GM19468 (cell line): ENCODE data around the gene FBXO4.
"Not testable (repeated sequence)": the region's sequence is repeated elsewhere in the genome, so short reads cannot be mapped to it uniquely, and the experiment has no call there.

Experiments
- ATAC-seq: cut with Tn5 transposase; IDR thresholded peaks from one replicate; pipeline ENCODE4 v1.9.1; 2021; ENCODE audit warnings: mild to moderate bottlenecking, moderate library complexity, moderate number of reproducible peaks; ENCODE audit not compliant: unreplicated experiment; ENCODE audit errors: extremely low read depth

The FBXO4 gene

GRCh38 chr5:41921166-41921565 is 3.9 kb upstream of the FBXO4 start:
- ATAC-seq, result no peak

DNA sequence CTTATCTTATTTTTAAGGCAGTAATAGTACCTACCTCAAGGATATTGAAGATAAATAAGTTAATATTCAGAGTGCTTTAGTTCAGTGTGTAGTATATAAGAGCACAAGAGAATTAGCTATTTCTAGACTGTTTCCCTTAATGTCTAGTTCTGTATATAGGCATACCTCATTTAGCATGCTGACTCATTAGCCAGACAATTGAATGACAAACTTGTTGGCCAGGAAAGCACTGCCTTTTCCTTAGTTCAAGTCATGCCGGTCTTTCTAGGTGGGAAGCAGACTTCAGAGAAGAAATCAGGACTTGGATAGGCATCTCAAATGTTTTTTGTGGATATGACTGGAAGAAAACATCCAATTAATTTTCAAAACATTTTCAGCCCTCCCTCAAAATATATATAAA is 3.2 kb upstream of the FBXO4 start:
- no peak for ATAC-seq

DNA sequence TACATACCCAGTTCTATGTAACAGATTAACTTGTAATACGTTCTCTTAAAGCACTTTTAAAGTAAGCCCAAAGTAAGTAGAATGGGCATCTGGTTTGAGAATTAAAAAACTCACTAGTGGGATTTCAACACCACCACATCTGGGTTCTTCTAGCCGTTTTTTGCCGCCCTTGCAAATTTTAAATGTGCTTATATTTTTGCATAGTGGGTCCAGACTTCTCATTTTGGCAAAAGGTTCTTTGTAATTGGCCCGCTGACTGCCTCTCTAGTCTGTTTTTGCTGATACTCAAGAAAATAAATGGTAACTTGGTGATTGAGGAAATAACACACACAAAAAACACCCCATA is 582 bp upstream of the FBXO4 start:
- no peak for ATAC-seq

- ATAC-seq, result no peak
Measured at GRCh38 chr5:41925555-41925951, 472 bp downstream of the FBXO4 start.

DNA sequence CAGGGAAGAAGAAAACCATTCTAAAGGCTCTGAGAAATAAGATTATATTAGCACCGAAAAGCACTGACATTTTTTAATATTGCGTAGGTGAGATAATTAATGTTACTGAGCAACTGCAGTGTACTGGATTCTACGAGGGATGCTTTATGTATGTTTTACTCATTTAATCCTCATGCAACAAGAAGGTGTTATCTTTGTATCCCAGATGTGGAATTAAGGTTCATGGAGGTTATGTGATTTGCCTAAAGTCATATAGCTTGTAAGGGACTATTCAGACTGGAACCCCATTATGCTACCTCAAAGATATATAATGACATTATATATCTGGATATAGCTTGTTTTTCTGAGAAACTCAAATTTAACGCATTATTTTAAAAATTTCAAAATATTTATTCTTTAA is 2.5 kb downstream of the FBXO4 start:
- ATAC-seq, result no peak

DNA sequence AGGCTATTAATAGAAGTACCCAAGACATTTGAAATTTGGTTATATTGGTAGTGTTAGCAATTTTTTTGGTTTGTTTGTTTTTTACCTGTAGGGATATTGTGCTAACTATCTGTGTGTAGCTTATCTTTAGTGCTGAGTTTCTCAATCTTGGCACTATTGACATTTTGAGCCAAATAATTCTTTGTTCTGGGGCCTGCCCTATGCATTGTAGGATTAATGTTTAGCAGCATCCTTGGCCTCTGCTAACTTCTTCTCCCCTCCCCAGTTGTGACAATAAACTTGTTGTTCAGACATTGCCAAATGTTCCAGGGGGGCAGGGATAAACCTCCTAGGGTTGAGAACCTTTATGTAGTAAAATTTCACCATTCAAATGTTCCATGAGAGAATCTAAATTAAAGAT is 4.0 kb downstream of the FBXO4 start:
- ATAC-seq, result no peak

GRCh38 chr5:41932770-41933169 is 7.7 kb downstream of the FBXO4 start:
- ATAC-seq, result no peak

DNA sequence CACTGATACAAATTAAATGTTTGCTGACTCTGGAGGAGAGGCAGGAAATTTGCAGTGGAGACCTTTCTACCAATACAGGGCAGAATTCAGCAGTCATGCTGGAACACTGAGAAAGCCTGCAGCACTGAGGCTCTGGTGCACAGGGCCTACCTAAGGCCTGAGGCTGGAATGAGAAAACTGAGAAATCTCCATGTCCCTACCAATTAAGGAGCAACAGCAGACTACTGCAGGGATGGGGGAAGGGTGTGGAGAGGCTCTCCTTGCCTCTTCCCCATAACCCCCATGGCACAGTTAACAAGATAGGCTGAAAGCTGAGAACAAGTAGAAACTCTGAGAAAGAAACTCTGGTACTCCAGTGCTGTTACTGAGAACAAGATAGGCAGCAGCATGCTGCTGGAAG is 10.5 kb downstream of the FBXO4 start:
- ATAC-seq, result no peak

GRCh38 chr5:41940641-41941040 is 15.6 kb downstream of the FBXO4 start:
- no peak for ATAC-seq

- ATAC-seq, result not testable (repeated sequence)
Measured at GRCh38 chr5:41945332-41945955, 20.4 kb downstream of the FBXO4 start.

- ATAC-seq, result no peak
Measured at GRCh38 chr5:41951224-41951623, 26.1 kb downstream of the FBXO4 start.

- no peak for ATAC-seq
Measured at GRCh38 chr5:41954286-41954685, 29.2 kb downstream of the FBXO4 start.

GRCh38 chr5:41955432-41956024 is 30.4 kb downstream of the FBXO4 start:
- ATAC-seq, result no peak

GRCh38 chr5:41956943-41957342 is 31.9 kb downstream of the FBXO4 start:
- no peak for ATAC-seq

- no peak for ATAC-seq
Measured at GRCh38 chr5:41960481-41960880, 35.4 kb downstream of the FBXO4 start.

- ATAC-seq, result no peak
Measured at GRCh38 chr5:41961736-41962135, 36.7 kb downstream of the FBXO4 start.

- no peak for ATAC-seq
Measured at GRCh38 chr5:41962491-41962890, 37.4 kb downstream of the FBXO4 start.

GRCh38 chr5:41966401-41967105 is 41.5 kb downstream of the FBXO4 start:
- ATAC-seq, result no peak

GRCh38 chr5:41967401-41967800 is 42.3 kb downstream of the FBXO4 start:
- no peak for ATAC-seq

GRCh38 chr5:41968153-41968723 is 43.2 kb downstream of the FBXO4 start:
- ATAC-seq, result no peak

DNA sequence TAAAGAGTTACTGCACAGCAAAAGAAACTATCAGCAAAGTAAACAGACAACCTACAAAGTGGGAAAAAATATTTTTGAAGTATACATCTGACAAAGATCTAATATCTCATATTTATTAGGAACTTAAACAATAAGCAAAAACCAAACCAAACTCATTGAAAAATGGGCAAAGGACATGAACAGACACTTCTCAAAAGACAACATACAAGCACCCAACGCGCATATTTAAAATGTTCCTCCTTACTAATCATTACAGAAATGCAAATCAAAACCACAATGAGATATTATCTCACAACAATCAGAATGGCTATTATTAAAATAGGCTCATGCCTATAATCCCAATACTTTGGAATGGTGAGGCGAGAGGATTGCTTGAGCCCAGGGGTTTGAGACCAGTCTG is 48.0 kb downstream of the FBXO4 start:
- no peak for ATAC-seq

DNA sequence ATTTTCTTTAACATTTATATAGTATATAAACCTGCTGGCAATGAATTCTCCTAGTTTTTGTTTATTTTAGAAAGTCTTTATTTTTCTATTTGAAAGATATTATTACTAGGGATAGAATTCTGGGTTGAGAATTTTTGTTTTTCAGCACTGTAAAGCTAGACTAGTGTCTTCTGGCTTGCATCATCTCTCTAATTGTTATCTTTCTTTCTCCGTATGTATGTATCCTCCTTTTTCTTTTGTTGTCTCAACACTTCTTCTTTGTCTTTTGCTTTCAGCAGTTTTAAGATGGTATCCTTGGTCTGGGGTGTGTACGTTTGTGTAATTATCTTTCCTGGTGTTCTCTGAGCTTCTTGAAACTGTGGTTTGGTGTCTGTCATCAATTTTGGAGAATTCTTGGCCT is 48.8 kb downstream of the FBXO4 start:
- ATAC-seq, result no peak
